Muscle of arm (tissue), 14 donors: ENCODE results near the gene CCR8. TPM values are rescaled to one million over a fixed set of nuclear protein-coding genes. Genes with fewer than 3 reads are reported as not detected.

Source experiments
- DNase-seq: peaks from one replicate; pipeline ENCODE4 v3.0.0-alpha.2; 2013
- long read RNA-seq, 11 donors: transcript quantifications; one replicate each; lab custom pipeline, GENCODE V29; 2026
- polyA plus RNA-seq, 12 donors: library from polyadenylated mRNA; unstranded; fragments of 120-200 nt; gene quantifications; one replicate each; pipeline ENCODE4 v1.2.1, GENCODE V29; 2013; ENCODE audit not compliant: insufficient read length in 12 of 12

CCR8 gene
- under 1 TPM in 1 of 12 donors, not detected in 11; 0.19 TPM for polyA plus RNA-seq
- long read RNA-seq, donor 1 = 0 reads
- long read RNA-seq, donor 2 = 0 reads
- long read RNA-seq, donor 3 = 0 reads
- long read RNA-seq, donor 4 = 0 reads
- long read RNA-seq, donor 5 = 0 reads
- long read RNA-seq, donor 6 = 0 reads
- long read RNA-seq, donor 7 = 0 reads
- long read RNA-seq, donor 8 = 0 reads
- long read RNA-seq, donor 9 = 0 reads
- long read RNA-seq, donor 10 = 0 reads
- long read RNA-seq, donor 11 = 0 reads

GRCh38 chr3:39329493-39329892, at the start of gene CCR8:
CCR8 (plus strand) TSS chr3:39329709; CDS start chr3:39332332, 2,623 bp downstream.
- DNase-seq = no peak

- no peak for DNase-seq
These were observed 49.6 kb upstream of the CCR8 start, which contains the start of gene CX3CR1 for GRCh38 chr3:39279745-39280517. CX3CR1 (minus strand) TSS chr3:39280036; CDS start chr3:39266509, 13,527 bp downstream.

GRCh38 chr3:39280571-39280970, 48.9 kb upstream of the CCR8 start:
- no peak for DNase-seq

- no peak for DNase-seq
These were observed 48.0 kb upstream of the CCR8 start for GRCh38 chr3:39281533-39281932.

DNA sequence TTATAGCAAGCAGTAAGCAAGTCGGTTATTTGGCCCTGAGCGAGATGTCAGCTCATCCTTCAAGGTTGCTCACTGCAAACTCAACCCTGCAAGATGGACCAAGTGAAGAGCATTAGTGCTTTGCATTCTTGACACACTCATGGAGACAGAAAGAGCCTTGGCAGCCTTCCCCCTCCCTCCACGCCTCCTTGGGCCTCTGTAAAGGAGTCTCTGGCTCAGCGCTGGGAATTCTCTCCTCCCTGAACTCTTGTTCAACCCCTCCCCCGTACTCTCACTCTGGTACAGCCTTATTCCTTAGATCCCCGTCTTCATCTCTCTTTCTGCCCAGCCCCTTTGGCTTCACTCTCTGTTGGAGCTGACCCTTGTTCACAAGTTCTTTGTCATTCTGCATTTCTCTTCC, 47.5 kb upstream of the CCR8 start:
- no peak for DNase-seq

- no peak for DNase-seq
These were observed 45.0 kb upstream of the CCR8 start for GRCh38 chr3:39284457-39284881.

- no peak for DNase-seq
These were observed 44.2 kb upstream of the CCR8 start for GRCh38 chr3:39285332-39285731.

DNA sequence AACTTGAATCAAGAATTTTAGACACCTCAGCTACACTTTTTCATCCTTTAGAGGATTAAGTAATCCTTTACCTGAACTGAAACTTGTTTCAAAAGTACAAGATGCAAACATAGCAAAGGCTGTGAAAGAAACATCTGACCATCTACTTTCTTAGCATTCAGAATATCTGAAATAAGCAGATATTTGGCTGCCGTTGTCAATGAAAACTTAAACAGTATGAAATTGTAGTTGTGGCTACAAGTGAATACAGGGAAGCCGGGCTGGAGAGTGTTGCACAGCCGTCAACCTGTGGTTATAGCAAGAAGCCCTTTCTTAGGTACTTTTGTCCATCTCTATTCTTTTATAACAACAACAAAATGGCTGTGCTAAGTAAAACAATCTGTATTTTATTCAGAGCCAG, 42.7 kb upstream of the CCR8 start:
- no peak for DNase-seq

DNA sequence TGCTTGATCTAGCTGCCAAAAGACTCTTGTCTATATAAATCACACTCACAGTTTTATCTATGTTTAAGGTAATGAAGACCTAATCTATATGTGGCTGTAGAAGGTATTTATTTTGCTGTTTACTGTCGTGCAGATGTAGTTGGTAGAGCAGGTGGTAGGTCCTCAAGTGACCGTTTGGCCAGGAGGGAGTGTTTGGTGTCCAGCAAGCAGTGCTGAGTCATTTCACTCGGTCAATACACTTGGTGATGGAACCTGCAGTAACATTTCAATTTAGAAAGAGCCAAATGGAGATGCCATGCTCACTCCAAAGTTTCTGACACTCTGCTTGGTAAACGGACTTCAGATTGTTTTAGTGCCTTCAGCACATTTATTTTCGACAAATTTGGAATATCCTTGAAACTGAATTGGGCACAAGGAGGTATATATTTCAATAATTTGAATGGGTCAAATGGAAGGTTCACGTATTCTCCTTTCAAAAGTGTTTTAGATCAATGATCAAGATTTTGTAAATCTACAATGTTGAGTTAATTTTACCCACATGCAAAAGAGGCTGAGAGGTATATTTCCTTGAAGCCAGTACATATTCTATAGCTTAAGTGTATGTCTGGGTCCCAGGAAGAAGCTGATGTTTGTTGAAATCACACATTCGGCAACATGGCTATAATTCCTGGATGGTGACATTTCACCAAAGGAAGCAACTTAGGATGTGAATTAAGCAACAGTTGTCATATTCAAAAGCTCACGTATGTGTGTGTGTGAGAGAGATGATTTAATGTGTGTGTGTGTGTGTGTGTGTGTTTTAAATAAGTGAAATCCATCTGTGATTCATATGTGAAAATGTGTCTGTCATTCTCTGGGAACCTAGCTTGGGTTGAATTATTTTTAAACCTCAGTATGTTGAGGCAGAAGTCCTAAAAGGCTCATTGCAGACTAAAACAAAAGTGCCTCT, 42.0 kb upstream of the CCR8 start:
- DNase-seq = no peak

GRCh38 chr3:39288300-39288808, 41.2 kb upstream of the CCR8 start:
- DNase-seq = peak; percentile 62

DNA sequence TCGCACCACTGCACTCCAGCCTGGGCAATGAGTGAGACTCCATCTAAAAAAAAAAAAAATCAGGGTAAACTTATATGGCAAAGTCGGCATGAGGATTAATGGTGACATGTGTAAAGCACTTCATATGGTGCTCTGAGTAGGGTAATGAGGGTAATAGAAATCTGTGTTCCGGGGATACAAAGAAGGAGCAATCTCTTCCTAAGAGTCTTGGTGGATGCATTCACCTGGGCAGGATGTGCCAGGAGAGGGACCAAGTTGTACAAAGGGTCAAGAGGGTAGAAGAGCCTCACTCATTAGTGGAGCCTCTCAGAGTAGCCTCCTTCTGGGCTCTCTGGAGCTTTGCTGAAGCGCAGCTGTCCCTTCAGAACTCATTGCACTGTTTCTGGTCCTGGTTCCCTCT, 40.4 kb upstream of the CCR8 start:
- no peak for DNase-seq

DNA sequence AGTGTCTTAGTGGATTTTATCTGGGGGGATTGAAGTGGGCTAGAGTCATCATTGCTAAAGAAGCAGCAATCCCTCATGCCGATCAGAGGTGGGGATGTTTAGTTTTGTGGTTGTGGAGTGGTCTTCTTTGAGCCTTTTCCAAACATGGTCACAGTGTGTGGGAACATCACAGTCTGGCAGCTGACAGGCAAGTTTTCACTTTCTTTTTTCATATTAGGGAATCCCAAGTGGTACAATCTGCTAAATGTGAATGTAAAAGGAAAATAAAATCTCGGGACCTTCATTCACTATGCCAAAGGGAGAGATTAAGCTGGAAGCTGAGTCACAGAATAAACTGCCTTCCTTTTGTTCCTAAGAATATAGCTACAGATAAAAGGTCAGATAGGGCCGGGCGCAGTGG, 39.3 kb upstream of the CCR8 start:
- DNase-seq = no peak

DNA sequence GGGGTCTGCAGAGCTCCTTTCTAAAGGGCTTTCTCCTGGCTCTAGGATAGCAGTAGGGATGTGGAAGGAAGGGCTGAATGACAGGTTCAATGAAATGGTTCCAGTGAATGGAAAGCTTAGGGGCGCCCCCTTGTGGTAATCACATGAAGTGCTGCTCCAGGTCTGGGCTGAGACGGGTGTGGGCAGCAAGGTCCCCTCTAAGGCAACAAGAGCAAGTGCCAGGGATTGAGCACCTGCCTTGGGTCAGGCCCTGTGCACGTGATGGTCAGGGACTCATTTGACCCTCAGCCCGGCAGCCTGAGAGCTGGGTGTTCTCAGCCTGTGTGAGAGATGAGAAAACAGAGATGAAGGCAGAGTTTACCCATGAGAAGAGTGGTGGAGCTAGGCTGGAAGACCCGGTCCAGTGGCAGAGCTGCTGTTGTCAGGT, 37.6 kb upstream of the CCR8 start:
- peak; percentile 48 for DNase-seq

DNA sequence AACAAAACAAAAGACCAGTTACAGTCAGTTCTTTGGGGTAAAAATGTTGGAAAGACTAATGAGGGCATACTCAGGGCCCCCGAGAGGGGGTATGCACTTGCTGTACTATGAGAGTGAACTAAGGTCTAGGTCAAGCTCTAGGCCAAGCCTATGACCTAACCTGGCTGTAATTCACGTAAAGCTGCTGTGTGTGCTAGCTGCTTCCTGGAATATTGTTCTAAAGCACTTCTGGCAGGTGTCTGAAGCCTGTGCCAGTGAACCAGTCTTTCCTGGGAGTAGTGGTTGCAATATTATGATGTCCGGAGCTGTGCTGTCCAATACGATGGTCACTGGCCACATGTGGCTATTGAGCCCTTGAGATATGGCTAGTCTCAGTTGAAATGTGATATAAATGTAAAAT, 36.5 kb upstream of the CCR8 start:
- no peak for DNase-seq

GRCh38 chr3:39294446-39295183, 34.9 kb upstream of the CCR8 start:
- no peak for DNase-seq

- DNase-seq = no peak
These were observed 34.2 kb upstream of the CCR8 start for GRCh38 chr3:39295184-39295775.

- DNase-seq = no peak
These were observed 33.1 kb upstream of the CCR8 start for GRCh38 chr3:39296197-39297077.

- no peak for DNase-seq
These were observed 30.2 kb upstream of the CCR8 start for GRCh38 chr3:39299279-39299678.

- no peak for DNase-seq
These were observed 27.3 kb upstream of the CCR8 start for GRCh38 chr3:39302178-39302577.

DNA sequence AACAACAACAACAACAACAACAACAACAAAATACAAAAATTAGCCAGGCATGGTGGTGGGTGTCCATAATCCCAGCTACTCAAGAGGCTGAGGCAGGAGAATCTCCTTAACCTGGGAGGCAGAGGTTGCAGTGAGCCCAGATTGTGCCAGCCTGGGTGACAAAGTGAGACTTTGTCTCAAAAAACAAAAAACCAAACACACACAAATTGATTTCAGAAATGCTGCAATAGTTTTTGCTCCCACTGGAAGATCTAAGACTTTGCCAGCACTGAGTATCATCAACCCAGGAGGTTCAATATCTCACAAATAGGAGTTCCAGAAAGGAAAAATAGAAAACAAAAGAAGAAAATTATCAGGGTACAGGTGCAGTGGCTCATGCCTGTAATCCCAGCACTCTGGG, 16.2 kb upstream of the CCR8 start:
- no peak for DNase-seq
